Neural progenitor cell (in vitro differentiated cells): Measurements from ENCODE around the gene RAMAC. TPM values are rescaled to one million over a fixed set of nuclear protein-coding genes. Genes with fewer than 3 reads are reported as not detected.

ENCODE experiments used
- DNase-seq: peaks from one replicate; pipeline ENCODE4 v3.0.0-alpha.2; 2016; ENCODE audit warnings: low spot score
- H2AFZ ChIP-seq: fragments of 200-600 bp; sonication (generic); replicated peaks from 2 replicates; pipeline ENCODE4 v1.6.1; 2016; ENCODE audit warnings: antibody characterized with exemption
- H3F3A ChIP-seq: fragments of 200-600 bp; sonication (generic); 2 replicates; pipeline ENCODE4 v1.6.1; 2016; ENCODE audit warnings: antibody characterized with exemption, low read depth
- H3K27ac ChIP-seq: fragments of 200-600 bp; sonication (generic); 2 replicates; pipeline ENCODE4 v1.5.1; 2016; ENCODE audit warnings: mild to moderate bottlenecking
- H3K27me3 ChIP-seq: fragments of 200-600 bp; sonication (generic); 2 replicates; pipeline ENCODE4 v1.6.1; 2016; ENCODE audit warnings: mild to moderate bottlenecking, moderate library complexity
- H3K36me3 ChIP-seq: fragments of 200-600 bp; sonication (generic); 2 replicates; pipeline ENCODE4 v1.5.1; 2016
- H3K4me1 ChIP-seq: fragments of 200-600 bp; sonication (generic); 2 replicates; pipeline ENCODE4 v1.6.1; 2016; ENCODE audit warnings: mixed run types
- H3K4me2 ChIP-seq: fragments of 200-600 bp; sonication (generic); 2 replicates; pipeline ENCODE4 v1.6.1; 2016
- H3K4me3 ChIP-seq: fragments of 200-600 bp; sonication (generic); 2 replicates; pipeline ENCODE4 v1.5.1; 2016
- H3K79me2 ChIP-seq: fragments of 200-600 bp; sonication (generic); 2 replicates; pipeline ENCODE4 v1.6.1; 2016; ENCODE audit warnings: low read depth
- H3K9ac ChIP-seq: fragments of 200-600 bp; sonication (generic); 2 replicates; pipeline ENCODE4 v1.6.1; 2016
- H3K9me3 ChIP-seq: fragments of 200-600 bp; sonication (generic); 2 replicates; pipeline ENCODE4 v1.5.1; 2016; ENCODE audit warnings: low read depth
- H4K20me1 ChIP-seq: fragments of 200-600 bp; sonication (generic); 2 replicates; pipeline ENCODE4 v1.6.1; 2016; ENCODE audit warnings: low read depth
- H3K27ac Mint-ChIP-seq: 3 replicates; pipeline ENCODE4 v1.8.0; 2021; ENCODE audit warnings: mixed read lengths
- H3K27me3 Mint-ChIP-seq: 2 replicates; pipeline ENCODE4 v1.8.0; 2022; ENCODE audit warnings: low read depth, mild to moderate bottlenecking, inconsistent platforms, moderate library complexity, mixed read lengths; ENCODE audit not compliant: insufficient read depth
- H3K36me3 Mint-ChIP-seq: 3 replicates; pipeline ENCODE4 v1.8.0; 2021; ENCODE audit warnings: mixed read lengths
- H3K4me1 Mint-ChIP-seq: 3 replicates; pipeline ENCODE4 v1.8.0; 2021; ENCODE audit warnings: mixed read lengths
- H3K4me3 Mint-ChIP-seq: 3 replicates; pipeline ENCODE4 v1.8.0; 2021; ENCODE audit warnings: mild to moderate bottlenecking, moderate library complexity, mixed read lengths
- H3K9me3 Mint-ChIP-seq: 3 replicates; pipeline ENCODE4 v1.8.0; 2020; ENCODE audit warnings: mixed read lengths
- CTCF ChIP-seq: fragments of 200-600 bp; sonication (generic); IDR thresholded peaks from 2 replicates; pipeline ENCODE4 v1.5.1; 2017; ENCODE audit warnings: antibody characterized with exemption, mild to moderate bottlenecking
- EZH2 ChIP-seq: fragments of 200-600 bp; sonication (generic); IDR thresholded peaks from 2 replicates; pipeline ENCODE4 v1.6.1; 2017; ENCODE audit warnings: antibody characterized with exemption, mild to moderate bottlenecking, moderate library complexity
- EZH2phosphoT487 ChIP-seq: fragments of 200-600 bp; sonication (generic); IDR thresholded peaks from 2 replicates; pipeline ENCODE4 v1.6.1; 2017; ENCODE audit warnings: antibody characterized with exemption
- total RNA-seq: library from RNA; depleted of rRNA; stranded (reverse); fragments of >200 nt; gene quantifications from 2 replicates; pipeline ENCODE4 v1.2.3, GENCODE V29; 2015; ENCODE audit warnings: low replicate concordance

Gene RAMAC
- total RNA-seq, 1 donor from 2014 or later: 50.6 TPM

- Histone ChIP-seq H3K27ac (no peak overlapping the region), H3K4me2 (no peak overlapping the region), H3K79me2 (no peaks in the 10 kb centered on the region), H3K9ac (no peak overlapping the region), H3K9me3 (no peaks in the 10 kb centered on the region), H4K20me1 (no peaks in the 10 kb centered on the region), H3K4me3 (no peak overlapping the region), H3K36me3 (no peaks in the 10 kb centered on the region), H2AFZ (no peak overlapping the region), H3K4me1 (no peaks in the 10 kb centered on the region), H3K27me3 (no peaks in the 10 kb centered on the region), H3F3A (no peaks in the 10 kb centered on the region)
- TF ChIP-seq CTCF (no peak), EZH2 (no peak), EZH2phosphoT487 (no peak)
- no peaks in the 10 kb centered on the region for H3K9me3 Mint-ChIP-seq
- H3K4me3 Mint-ChIP-seq: no peak overlapping the region
- no peak overlapping the region for H3K27ac Mint-ChIP-seq
- H3K27me3 Mint-ChIP-seq: peaks cover 3% of the 10 kb centered on the region
- peaks cover 5% of the 10 kb centered on the region for H3K4me1 Mint-ChIP-seq
- H3K36me3 Mint-ChIP-seq: no peaks in the 10 kb centered on the region
- DNase-seq: no peak
Observed at GRCh38 chr15:82942691-82943090, 43.3 kb upstream of the RAMAC start.

DNA sequence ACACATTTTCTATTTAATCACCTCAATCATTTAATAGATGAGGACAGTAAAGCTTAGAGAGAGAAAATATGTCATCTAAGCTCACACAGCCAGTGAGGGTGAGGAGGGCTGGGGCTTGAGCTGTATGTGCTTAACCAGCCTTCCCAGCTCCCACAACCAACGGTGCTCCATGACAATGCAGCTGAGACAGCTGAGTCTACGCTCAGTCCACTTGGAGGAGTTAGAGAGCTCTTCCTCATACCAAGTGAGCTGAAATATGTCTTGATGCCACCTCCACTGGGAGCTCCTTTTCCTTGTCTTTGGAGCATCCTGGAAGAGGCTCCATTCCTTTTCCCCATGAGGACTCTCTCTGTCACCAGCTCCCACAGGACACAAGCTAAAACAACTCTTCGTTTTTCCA lies 42.8 kb upstream of the RAMAC start:
- Histone ChIP-seq H3K4me2 (no peak overlapping the region), H3F3A (no peaks in the 10 kb centered on the region), H3K27me3 (no peaks in the 10 kb centered on the region), H4K20me1 (no peaks in the 10 kb centered on the region), H3K4me3 (no peak overlapping the region), H3K36me3 (no peaks in the 10 kb centered on the region), H3K79me2 (no peaks in the 10 kb centered on the region), H3K9me3 (no peaks in the 10 kb centered on the region), H3K27ac (no peak overlapping the region), H3K9ac (no peak overlapping the region), H2AFZ (no peak overlapping the region), H3K4me1 (no peaks in the 10 kb centered on the region)
- Mint-ChIP-seq H3K9me3 (no peaks in the 10 kb centered on the region), H3K4me3 (no peak overlapping the region), H3K36me3 (no peaks in the 10 kb centered on the region), H3K27me3 (peaks cover 3% of the 10 kb centered on the region), H3K27ac (no peak overlapping the region), H3K4me1 (peaks cover 3% of the 10 kb centered on the region)
- no peak for DNase-seq
- no peak for TF ChIP-seq EZH2
- TF ChIP-seq EZH2phosphoT487: no peak
- TF ChIP-seq CTCF: no peak

- no peak overlapping the region for H2AFZ ChIP-seq
- no peak overlapping the region for H3K4me3 ChIP-seq
- H3K79me2 ChIP-seq: no peaks in the 10 kb centered on the region
- H3K9ac ChIP-seq: no peak overlapping the region
- no peak for DNase-seq
- no peaks in the 10 kb centered on the region for H3F3A ChIP-seq
- H3K27ac ChIP-seq: no peak overlapping the region
- peaks cover 3% of the 10 kb centered on the region for H3K27me3 Mint-ChIP-seq
- no peaks in the 10 kb centered on the region for H3K36me3 Mint-ChIP-seq
- H3K9me3 Mint-ChIP-seq: no peaks in the 10 kb centered on the region
- H3K9me3 ChIP-seq: no peaks in the 10 kb centered on the region
- H3K4me1 ChIP-seq: no peaks in the 10 kb centered on the region
- no peaks in the 10 kb centered on the region for H4K20me1 ChIP-seq
- no peak overlapping the region for H3K27ac Mint-ChIP-seq
- no peak overlapping the region for H3K4me2 ChIP-seq
- no peaks in the 10 kb centered on the region for H3K36me3 ChIP-seq
- no peaks in the 10 kb centered on the region for H3K27me3 ChIP-seq
- no peak overlapping the region for H3K4me3 Mint-ChIP-seq
- TF ChIP-seq CTCF (no peak), EZH2 (no peak), EZH2phosphoT487 (no peak)
- H3K4me1 Mint-ChIP-seq: peaks cover 3% of the 10 kb centered on the region
Observed at GRCh38 chr15:82944056-82944455, 42.0 kb upstream of the RAMAC start.

GRCh38 chr15:82944821-82945220 lies 41.2 kb upstream of the RAMAC start:
- Histone ChIP-seq H3K36me3 (no peaks in the 10 kb centered on the region), H2AFZ (no peak overlapping the region), H3K9me3 (no peaks in the 10 kb centered on the region), H3K79me2 (no peaks in the 10 kb centered on the region), H4K20me1 (no peaks in the 10 kb centered on the region), H3K27ac (no peak overlapping the region), H3K9ac (no peak overlapping the region), H3K4me1 (no peaks in the 10 kb centered on the region), H3K27me3 (peaks cover 4% of the 10 kb centered on the region), H3F3A (no peaks in the 10 kb centered on the region), H3K4me2 (no peak overlapping the region), H3K4me3 (no peak overlapping the region)
- Mint-ChIP-seq H3K9me3 (no peaks in the 10 kb centered on the region), H3K36me3 (no peaks in the 10 kb centered on the region), H3K27me3 (peaks cover 3% of the 10 kb centered on the region), H3K4me1 (peaks cover 3% of the 10 kb centered on the region), H3K4me3 (no peak overlapping the region), H3K27ac (no peak overlapping the region)
- TF ChIP-seq EZH2phosphoT487 (no peak), CTCF (no peak), EZH2 (no peak)
- DNase-seq: no peak
